ENCODE results near the gene ULBP1. TPM values are rescaled to one million over a fixed set of nuclear protein-coding genes. Genes with fewer than 3 reads are reported as not detected.
"Not testable (repeated sequence)": the region's sequence is repeated elsewhere in the genome, so short reads cannot be mapped to it uniquely, and the experiment has no call there.

Gene ULBP1
- total RNA-seq, 4 donors from 2014 or later, result not detected

DNA sequence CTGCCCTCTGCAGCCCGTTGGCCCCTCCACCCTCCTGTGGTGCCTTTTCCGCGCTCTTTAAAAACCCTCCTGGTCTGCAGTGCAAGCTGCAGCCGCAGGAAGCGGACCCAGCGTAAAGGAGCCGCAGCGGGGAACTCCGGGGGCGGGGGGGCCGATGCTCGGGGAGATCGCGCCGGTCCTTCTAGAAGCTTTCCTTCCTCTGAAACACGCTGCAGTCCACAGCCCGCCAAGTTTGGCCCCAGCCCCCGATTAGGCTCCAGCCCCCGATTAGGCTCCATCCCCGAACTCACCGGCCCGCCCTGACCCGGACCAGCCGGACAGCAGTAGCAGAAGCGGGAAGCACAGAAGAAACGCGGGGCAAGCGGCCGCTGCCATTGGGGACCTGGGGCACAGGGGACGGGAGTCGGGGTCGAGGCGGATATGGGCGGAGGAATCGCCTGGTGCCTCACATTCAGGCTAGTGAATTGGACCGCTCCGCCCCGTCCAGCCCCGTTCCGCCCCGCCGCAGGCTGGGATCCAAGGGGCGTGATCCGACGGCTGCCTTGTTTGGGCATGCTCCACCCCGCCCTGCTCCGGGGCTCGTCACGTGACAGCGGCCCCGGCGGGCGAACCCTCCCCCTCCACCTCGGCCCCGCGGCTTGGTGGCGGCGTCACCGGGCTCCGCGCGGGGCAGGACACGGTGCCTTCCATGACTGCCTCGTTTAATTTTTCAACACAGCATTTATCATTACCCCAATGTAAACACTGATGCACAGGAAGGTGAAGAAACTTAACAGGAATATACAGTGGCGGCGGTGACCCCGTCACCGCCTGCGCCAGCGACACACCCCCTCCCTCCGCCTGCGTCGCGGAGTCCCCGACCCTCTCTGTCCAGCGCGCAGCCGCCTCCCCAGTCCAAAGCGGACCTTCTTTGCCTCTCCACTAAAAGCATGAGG is 41.3 kb downstream of the ULBP1 start:
- TF ChIP-seq, protein P1, sequence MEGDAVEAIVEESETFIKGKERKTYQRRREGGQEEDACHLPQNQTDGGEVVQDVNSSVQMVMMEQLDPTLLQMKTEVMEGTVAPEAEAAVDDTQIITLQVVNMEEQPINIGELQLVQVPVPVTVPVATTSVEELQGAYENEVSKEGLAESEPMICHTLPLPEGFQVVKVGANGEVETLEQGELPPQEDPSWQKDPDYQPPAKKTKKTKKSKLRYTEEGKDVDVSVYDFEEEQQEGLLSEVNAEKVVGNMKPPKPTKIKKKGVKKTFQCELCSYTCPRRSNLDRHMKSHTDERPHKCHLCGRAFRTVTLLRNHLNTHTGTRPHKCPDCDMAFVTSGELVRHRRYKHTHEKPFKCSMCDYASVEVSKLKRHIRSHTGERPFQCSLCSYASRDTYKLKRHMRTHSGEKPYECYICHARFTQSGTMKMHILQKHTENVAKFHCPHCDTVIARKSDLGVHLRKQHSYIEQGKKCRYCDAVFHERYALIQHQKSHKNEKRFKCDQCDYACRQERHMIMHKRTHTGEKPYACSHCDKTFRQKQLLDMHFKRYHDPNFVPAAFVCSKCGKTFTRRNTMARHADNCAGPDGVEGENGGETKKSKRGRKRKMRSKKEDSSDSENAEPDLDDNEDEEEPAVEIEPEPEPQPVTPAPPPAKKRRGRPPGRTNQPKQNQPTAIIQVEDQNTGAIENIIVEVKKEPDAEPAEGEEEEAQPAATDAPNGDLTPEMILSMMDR (IDR thresholded peaks at IDR 0.05), result no peak
- TF ChIP-seq POLR2A (IDR thresholded peaks at IDR 0.05), result no peak
- peaks cover 0 to 7% of the 10 kb centered on the region in 2 donors for H3K27me3 ChIP-seq
- intact Hi-C loops (cut with DNase I; ENCODE audit: low total_unique reads), result no loop called here
- no peaks in the 10 kb centered on the region for H3K4me1 ChIP-seq
- peak overlapping the region; percentile 35 to 43 for H3K4me3 ChIP-seq
- H3K36me3 ChIP-seq, result no peaks in the 10 kb centered on the region
- peak; percentile 86 to 92 for DNase-seq
- H3K9me3 ChIP-seq, result no peaks in the 10 kb centered on the region
- no peak overlapping the region for H3K27ac ChIP-seq

DNA sequence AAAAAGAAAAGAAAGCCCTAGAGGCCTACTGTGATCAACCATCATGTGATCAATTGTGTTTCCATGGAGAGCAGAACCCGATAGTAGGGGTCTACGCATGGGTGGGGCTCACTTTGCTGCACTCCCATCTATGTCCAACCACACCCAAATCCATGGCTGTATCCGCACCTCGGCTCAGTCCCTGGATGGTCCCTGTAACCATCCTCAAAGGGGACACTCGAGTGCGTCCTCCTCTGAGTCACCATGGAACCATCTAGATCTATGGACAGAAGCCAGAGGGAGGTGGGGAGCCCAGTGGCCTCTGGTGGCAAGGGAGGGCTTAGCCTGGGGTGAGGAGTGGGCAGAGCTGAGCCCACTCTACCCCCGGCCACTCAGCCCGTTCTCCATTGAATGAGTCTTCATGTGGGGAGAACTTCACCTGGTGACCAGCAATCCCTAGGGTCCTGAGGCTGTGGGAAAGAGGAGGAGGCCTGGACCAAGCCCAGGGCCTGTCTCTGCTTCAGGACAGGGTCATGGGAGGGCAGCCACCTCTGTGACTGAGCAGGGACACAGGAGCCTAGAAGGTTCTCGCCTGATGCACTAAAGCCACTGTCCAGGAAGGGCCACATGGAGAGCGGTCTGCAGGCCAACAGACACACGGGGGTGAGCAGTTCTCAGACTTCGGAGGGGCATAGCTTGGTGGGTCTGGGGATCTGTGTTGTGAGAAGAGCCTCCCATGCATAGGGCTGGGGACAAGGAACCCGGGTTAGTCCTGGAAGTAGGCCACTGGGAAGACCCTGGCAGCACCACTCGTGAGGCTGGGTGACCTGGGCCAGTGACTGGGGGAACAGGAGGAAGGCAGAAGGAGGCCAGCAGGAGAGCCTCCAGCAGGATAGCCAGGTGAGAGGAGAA is 42.3 kb downstream of the ULBP1 start:
- H3K36me3 ChIP-seq, result no peaks in the 10 kb centered on the region
- TF ChIP-seq POLR2A (IDR thresholded peaks at IDR 0.05), result no peak
- TF ChIP-seq, protein P1 (IDR thresholded peaks at IDR 0.05), result no peak
- H3K4me1 ChIP-seq, result no peaks in the 10 kb centered on the region
- intact Hi-C loops (cut with DNase I; ENCODE audit: low total_unique reads), result no loop called here
- H3K4me3 ChIP-seq, result peak overlapping the region in 1 of 2 donors; percentile 43
- no peak overlapping the region for H3K27ac ChIP-seq
- H3K27me3 ChIP-seq, result peaks cover 0 to 7% of the 10 kb centered on the region in 2 donors
- no peak for DNase-seq
- no peaks in the 10 kb centered on the region for H3K9me3 ChIP-seq

DNA sequence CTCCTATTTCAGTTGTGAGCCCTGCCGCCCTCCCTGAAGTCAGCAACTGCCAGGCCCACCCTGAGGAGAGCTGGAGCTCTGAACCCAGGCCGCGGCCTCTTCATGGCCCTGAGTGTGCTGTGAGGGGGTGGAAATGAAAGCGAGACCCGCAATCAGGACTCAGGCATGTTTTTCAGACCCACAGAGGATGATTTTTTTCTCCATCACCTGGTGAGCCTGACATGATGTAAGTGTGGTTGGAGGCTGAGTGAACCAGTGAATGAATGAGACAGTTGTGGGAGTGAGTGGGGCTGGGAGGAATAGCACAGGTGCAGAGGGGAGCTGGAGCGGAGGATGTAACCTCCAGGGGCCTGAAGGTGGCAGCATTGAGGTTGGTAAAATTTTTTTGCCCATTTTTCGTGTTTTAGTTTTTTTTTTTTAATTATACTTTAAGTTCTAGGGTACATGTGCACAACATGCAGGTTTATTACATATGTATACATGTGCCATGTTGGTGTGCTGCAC is 43.3 kb downstream of the ULBP1 start:
- peaks cover 0 to 7% of the 10 kb centered on the region in 2 donors for H3K27me3 ChIP-seq
- H3K9me3 ChIP-seq, result no peaks in the 10 kb centered on the region
- TF ChIP-seq, protein P1 (IDR thresholded peaks at IDR 0.05), result no peak
- TF ChIP-seq POLR2A (IDR thresholded peaks at IDR 0.05), result no peak
- no peak for DNase-seq
- intact Hi-C loops (cut with DNase I; ENCODE audit: low total_unique reads), result no loop called here
- H3K27ac ChIP-seq, result no peak overlapping the region
- no peaks in the 10 kb centered on the region for H3K36me3 ChIP-seq
- H3K4me3 ChIP-seq, result no peak overlapping the region
- no peaks in the 10 kb centered on the region for H3K4me1 ChIP-seq

DNA sequence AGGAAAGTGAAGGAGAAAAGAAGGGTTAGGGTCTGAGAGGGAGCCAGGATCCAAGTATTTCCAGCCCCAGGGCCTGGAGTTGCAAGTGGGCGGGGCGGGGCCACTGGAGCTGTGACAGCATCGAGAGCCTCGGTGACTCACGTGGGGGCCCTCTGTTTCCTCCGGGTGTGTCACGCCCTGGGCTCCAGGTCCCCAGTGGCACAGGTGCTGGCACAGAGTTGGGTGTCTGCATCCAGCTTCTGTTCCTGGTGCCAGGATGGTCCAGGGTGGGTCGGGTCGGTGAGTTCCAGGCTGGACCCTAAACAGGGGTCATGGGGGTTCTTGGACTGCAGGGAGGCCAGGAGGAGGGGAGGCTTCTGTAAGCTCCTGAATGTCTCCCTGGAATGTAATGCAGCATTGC is 44.8 kb downstream of the ULBP1 start:
- DNase-seq, result no peak
- H3K27me3 ChIP-seq, result peaks cover 0 to 15% of the 10 kb centered on the region in 2 donors
- no peak for TF ChIP-seq POLR2A (IDR thresholded peaks at IDR 0.05)
- TF ChIP-seq, protein P1 (IDR thresholded peaks at IDR 0.05), result no peak
- H3K4me1 ChIP-seq, result no peaks in the 10 kb centered on the region
- no peaks in the 10 kb centered on the region for H3K36me3 ChIP-seq
- H3K4me3 ChIP-seq, result no peak overlapping the region
- intact Hi-C loops (cut with DNase I; ENCODE audit: low total_unique reads), result no loop called here
- no peak overlapping the region for H3K27ac ChIP-seq
- H3K9me3 ChIP-seq, result no peaks in the 10 kb centered on the region

DNA sequence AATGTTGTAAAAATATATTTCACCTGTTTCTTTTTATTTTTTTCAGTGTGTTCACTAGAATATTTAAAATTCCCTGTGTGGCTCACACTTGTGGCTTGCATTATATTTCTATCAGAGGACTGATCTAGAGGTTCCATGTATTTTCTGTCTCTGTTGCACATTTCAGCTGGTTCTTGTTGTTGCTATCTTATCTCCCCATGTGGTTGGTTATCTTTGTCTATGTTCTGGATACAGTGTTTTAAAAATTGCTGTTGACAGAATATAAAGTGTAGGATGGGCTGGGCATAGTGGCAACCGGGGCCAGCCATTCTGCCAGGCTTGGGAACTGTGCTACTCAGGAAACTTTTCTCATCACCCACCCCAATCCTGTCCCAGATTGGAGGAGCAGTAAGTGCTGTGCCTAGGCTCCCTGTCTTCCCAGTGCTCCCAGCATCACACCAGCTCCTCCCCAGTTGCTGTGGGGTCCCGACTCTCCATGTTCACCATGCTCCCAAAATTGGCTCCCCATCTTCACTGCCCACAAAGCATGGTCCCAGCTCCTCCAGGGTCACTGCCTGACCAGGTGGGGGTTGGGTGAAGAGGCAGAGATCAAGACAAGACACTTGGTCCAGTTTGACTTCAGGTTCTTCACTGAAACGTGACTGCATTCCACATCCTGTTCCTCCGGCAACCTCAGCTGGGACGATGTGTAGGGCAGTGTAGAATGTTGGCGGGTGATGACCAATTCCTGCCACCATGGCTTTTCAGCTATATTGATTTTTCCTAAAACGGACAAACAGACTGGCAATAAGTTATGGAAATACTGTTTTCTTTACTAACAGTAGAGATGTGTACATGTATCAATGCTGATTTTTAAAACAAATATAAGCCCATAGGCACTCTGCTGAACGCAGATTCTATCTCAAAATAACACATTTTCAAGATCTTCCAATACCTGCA is 49.4 kb downstream of the ULBP1 start:
- intact Hi-C loops (cut with DNase I; ENCODE audit: low total_unique reads), result loop anchor here (10.0 kb wide), 1 partner anchor 78 kb away; no protein-coding TSS in a partner anchor
- not testable (repeated sequence) for H3K36me3 ChIP-seq, DNase-seq, H3K4me3 ChIP-seq, H3K4me1 ChIP-seq, H3K9me3 ChIP-seq, H3K27ac ChIP-seq
- H3K27me3 ChIP-seq, result peaks cover 0 to 34% of the 10 kb centered on the region in 2 donors

DNA sequence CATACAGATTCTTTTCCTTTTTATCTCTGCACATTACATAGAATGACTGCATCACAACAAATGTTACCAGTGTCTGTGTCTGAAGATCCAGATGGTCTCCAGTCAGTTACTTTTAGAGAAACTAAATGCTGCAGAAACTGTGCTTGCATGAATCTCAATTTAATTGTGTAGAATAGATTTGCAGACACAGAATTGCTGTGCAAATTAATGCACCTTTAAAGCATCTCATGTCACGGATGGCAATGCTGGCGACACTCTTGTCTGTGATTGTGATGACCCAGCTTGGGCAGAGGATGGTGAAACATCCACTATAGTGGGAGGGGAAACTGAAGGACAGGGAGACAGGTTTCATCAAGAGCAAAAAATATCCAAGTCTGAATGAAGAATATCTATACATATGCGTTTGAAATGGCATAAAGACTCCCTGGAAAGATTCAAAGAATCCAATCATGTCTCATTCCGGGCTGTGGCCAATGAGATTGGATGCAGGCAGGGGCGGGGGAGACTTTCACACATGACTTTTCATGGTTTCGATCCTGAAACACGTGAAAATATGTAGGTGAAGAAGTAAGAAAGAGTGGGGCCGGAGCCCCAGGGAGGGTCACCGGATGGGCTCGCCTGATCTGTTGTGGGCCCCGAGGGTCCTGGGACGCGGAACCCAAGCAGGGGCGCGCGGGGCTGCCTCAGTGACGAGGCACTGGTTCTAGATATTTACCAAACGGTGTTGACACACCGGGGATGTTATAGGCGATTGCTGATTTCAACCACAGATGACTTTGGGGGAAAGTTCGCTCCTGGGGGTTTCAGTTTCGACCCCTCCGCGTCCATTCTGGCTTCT is 50.3 kb downstream of the ULBP1 start:
- DNase-seq, H3K9me3 ChIP-seq, H3K27ac ChIP-seq, H3K4me1 ChIP-seq, H3K36me3 ChIP-seq, H3K4me3 ChIP-seq: not testable (repeated sequence)
- intact Hi-C loops (cut with DNase I; ENCODE audit: low total_unique reads), result loop anchor here (10.0 kb wide), 1 partner anchor 79 kb away; no protein-coding TSS in a partner anchor
- H3K27me3 ChIP-seq, result peaks cover 0 to 34% of the 10 kb centered on the region in 2 donors
